ELR (cell line): ENCODE measurements around the gene PHKB.
A peak's percentile ranks its signal among the peaks of the same experiment; 100 is the strongest.

Source experiments
- DNase-seq: peaks from one replicate; pipeline ENCODE4 v3.0.0-alpha.2; 2015; ENCODE audit warnings: low read depth

Gene PHKB

DNA sequence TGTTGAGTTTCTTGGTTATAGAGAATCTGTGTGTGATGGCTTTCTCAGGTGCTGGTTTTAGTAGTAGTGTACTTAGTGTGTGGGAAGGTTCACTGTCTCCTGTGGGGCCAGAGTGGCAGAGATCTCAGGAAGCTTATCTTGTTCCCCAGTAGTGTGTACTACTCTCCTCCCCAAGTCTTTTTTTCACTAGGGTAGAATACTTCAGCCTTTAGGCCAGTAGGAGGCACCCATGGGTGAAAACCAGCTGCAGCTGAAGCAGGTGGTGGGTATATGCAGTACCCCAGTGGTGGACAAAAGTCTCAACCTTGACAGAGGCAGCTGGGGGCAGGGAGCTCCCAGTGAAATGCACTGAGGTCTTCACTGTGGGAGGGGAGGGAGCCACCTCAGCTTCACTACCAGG, 109.9 kb downstream of the PHKB start:
- DNase-seq, result no peak

- DNase-seq, result no peak
Observed at GRCh38 chr16:47571711-47572110, 110.6 kb downstream of the PHKB start.

GRCh38 chr16:47574091-47575054, 113.2 kb downstream of the PHKB start:
- peak; percentile 60 for DNase-seq

GRCh38 chr16:47577029-47577428, 115.9 kb downstream of the PHKB start:
- DNase-seq, result no peak

DNA sequence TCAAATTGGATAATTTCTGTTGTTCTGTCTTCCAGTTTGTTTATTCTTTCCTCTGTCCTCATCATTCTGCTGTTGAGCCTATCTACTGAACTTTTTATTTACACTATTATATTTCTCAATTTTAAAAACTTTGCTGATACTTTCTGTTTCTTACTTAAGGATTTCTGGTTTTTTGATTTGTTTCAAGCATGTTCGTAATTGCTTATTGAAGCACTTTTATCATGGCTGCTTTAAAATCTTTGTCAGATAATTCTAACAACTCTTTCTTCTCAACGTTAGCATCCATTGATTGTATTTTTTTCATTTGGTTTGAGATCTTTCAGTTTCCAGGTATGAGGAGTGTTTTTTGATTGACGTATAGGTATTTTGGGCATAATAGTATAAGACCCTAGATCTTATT, 116.9 kb downstream of the PHKB start:
- no peak for DNase-seq

DNA sequence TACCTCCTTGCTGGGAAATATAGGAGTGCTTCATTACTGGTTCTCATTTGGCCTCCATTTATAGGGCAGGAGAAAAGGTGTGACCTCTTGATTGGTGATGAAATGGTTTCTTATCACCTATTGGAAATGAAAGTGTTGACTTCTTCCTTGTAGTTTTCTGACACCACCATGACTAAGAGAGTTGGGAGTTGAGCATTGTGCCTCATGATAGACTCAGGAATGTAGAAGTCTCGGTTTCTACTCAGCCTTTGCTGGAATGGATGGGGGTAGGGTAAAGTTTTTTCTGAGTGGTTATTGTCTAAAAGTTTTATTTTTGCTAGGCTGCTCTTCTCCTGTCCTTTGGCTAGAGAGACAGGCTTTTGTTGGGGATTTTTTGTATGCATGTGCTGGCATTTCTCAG, 117.4 kb downstream of the PHKB start:
- peak; percentile 49 for DNase-seq

DNA sequence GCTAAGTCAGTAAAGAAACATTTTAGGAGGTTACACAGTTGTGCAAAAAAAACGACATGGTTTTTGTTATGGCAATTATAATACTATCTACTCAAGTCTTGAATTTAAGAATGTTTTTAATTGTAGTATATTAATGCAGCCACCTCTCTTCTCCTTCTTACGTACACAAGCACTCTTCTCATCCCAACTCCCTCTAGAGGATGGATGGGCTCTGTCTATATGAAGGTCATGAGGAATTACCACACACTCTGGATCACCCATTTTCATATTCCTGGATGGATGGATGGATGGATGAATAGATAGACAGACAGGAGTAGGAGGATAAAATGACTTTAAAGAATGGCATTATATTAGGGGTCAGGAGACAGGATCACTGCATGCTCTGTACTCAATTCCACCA, 120.0 kb downstream of the PHKB start:
- DNase-seq, result peak; percentile 26

GRCh38 chr16:47584464-47585225, 123.5 kb downstream of the PHKB start:
- DNase-seq, result no peak

- DNase-seq, result no peak
Observed at GRCh38 chr16:47586121-47586520, 125.0 kb downstream of the PHKB start.

DNA sequence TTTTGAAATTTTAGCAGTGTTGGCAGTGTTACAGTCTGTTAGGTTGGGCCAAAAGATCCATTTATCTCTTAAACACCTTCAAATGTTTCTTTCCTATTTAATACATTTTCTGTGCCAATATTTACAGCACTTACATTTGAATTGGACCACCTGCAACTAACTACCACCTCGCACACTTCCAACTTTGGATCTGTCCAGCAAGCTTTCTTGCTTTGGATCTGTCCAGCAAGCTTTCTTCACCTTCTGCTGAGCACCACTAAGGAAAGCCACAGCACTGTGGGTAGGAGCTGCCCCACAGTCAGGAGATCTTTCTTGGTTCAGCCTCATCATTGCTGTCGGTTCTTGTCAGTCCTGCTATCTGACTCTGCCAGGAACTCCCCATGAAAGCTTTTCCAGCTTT, 129.3 kb downstream of the PHKB start:
- DNase-seq, result no peak

DNA sequence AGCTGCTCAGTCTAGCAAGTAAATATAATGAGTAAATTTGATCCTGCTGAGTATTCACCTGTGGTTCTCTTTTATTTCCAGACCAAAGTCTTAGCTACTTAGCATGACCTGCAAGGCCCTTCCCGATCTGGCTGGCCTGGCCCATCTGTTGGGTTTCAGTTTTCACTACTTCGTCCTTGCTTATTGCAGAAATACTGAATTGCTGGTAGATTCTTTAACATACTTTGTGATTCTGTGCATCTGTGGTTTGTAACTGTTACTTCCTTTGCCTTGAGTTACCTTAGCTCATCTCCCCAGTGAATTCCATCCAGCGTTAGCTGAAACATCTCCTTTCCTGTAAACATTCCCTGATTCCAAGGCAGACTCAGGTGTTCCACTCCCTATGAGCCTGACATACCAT, 131.1 kb downstream of the PHKB start:
- no peak for DNase-seq

DNA sequence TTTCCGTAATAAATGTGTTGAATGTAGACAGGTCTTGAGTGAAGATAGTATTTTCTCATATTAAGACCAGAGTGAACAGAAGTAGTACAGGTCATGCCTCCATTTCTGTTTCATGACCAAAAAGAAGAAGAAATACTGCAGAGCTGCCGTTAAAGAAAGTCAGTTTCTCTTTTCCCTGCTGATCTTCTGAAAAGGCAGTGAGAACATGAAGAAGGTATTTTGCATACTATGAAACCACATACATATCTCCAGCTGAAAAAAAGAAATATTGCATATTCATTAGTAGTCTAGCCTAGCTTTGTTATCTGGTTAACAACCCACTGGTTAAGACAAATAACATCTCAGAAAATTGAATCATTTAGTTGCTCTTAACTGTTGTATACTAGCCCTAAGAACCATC, 138.4 kb downstream of the PHKB start:
- no peak for DNase-seq

GRCh38 chr16:47600376-47600775, 139.2 kb downstream of the PHKB start:
- no peak for DNase-seq

DNA sequence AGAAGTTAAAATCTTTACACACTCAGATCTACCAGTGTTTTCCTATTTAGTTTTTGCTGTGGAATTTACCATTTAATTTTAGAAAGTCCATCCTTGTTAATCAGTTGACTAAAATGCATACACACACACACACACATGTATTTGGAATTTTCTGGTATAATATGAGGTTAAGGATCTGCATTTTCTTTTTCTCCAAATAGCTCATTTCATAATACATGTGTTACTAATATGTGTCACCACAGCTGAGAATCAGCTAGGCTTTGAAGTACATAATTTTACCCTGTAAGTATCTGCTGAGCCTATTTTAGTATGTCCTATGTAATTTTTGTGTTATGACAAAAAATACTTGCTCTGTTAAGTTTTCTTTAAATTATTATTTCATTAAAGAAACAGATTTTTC, 143.2 kb downstream of the PHKB start:
- no peak for DNase-seq

DNA sequence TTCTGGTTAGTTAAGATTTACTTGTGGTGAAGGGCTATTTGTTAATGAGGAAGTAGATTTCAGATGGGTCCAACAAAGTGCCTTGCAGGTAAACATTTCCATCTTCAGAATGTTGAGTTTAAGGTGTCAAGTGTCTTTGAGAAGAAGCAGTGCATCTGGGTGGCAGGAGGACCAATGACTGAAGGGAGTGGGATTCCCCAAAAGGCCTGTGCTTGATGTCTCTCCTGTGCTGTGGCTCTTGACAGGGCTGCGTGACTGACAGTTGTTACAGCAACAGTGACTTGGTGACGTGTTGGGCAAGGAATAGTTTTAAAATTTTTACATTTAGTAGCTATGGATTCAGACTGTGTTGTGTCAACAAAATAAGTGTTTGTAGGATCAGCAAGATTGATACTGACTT, 149.9 kb downstream of the PHKB start:
- no peak for DNase-seq

GRCh38 chr16:47611848-47612493, 150.8 kb downstream of the PHKB start:
- no peak for DNase-seq

GRCh38 chr16:47612711-47613110, 151.6 kb downstream of the PHKB start:
- no peak for DNase-seq

- no peak for DNase-seq
Observed at GRCh38 chr16:47613251-47613650, 152.1 kb downstream of the PHKB start.

- DNase-seq, result no peak
Observed at GRCh38 chr16:47617732-47618131, 156.6 kb downstream of the PHKB start.

GRCh38 chr16:47622451-47623176, 161.5 kb downstream of the PHKB start:
- DNase-seq, result no peak

DNA sequence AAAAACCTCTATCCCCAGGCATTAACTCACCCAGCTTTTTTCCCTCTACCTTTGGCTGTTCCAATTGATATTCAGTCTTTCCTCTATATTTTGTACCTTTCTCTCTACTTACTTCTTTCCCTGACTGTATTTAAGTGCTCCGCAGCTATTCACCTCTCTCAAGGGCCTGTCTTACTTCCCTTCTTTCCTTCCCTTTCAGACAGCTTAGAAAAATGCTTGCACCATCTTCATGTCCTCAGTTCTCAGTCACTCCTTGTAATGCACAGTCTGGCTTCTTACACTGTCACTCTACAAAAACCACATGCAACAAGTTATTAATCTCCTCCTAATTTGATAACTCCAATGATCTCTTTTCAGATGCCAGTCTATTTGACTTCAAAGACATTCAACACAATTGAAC, 163.4 kb downstream of the PHKB start:
- DNase-seq, result no peak

GRCh38 chr16:47625115-47625567, 164.0 kb downstream of the PHKB start:
- DNase-seq, result no peak
